ENCODE data around the gene ZNF155.

GRCh38 chr19:44010468-44010867 lies 26.5 kb downstream of the ZNF155 start:
- no peak for TF ChIP-seq CTCF (IDR thresholded peaks at IDR 0.05)
- no peak for TF ChIP-seq POLR2A (IDR thresholded peaks at IDR 0.05)
